ENCODE results near the gene LCE6A.

LCE6A gene

GRCh38 chr1:152811671-152812070, 31.0 kb upstream of the LCE6A start, which contains the start of gene LCE1B:
LCE1B (plus strand) TSS chr1:152811971; CDS start chr1:152812447, 476 bp downstream.
- in situ Hi-C loops (cut with MboI; ENCODE audit: low sequenced_read_pairs, unreplicated experiment) = no loop called here
- no peak for DNase-seq (ENCODE audit: low spot score)
- TF ChIP-seq CTCF (IDR thresholded peaks at IDR 0.05; ENCODE audit: borderline replicate concordance, control extremely low read depth, extremely low read depth, insufficient read depth, missing control alignments) = no peak

DNA sequence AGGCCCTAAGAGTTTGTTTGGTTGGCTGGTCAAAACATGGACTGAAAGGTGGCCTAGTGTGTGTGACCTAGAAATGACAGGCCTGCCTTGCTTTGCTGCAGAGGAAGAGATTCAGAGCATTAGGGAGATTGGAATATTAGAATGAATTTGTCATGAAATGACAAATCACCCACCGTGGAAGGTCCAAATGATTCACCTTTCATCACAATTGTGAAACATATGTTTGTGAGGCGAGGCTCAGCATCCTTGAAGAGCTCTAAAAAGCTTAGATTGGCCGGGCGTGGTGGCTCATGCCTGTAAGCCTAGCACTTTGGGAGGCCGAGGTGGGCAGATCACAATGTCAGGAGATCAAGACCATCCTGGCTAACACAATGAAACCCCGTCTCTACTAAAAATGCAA, 25.3 kb upstream of the LCE6A start:
- in situ Hi-C loops (cut with MboI; ENCODE audit: low sequenced_read_pairs, unreplicated experiment) = no loop called here
- TF ChIP-seq CTCF (IDR thresholded peaks at IDR 0.05; ENCODE audit: borderline replicate concordance, control extremely low read depth, extremely low read depth, insufficient read depth, missing control alignments) = no peak
- no peak for DNase-seq (ENCODE audit: low spot score)

DNA sequence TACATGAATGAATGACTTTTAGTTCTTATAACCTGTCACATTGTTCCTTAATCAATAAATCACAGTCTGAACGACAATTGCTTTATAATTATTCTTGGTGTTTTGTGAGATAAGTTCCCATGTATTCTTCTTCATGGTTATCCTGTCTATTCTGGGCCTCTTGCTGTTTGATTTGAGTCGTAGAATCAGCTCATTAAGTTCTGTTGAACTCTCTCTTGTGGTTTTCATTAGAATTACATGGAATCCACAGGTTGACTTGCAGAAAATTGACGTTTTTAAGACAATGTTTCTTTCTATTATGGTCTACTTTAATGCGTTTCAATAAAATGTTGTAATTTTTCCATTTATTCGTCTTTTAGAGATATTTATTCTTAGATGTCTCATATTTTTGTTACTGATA, 19.4 kb upstream of the LCE6A start:
- no peak for TF ChIP-seq CTCF (IDR thresholded peaks at IDR 0.05; ENCODE audit: borderline replicate concordance, control extremely low read depth, extremely low read depth, insufficient read depth, missing control alignments)
- no peak for DNase-seq (ENCODE audit: low spot score)
- in situ Hi-C loops (cut with MboI; ENCODE audit: low sequenced_read_pairs, unreplicated experiment) = no loop called here

- DNase-seq (ENCODE audit: low spot score) = no peak
- no peak for TF ChIP-seq CTCF (IDR thresholded peaks at IDR 0.05; ENCODE audit: borderline replicate concordance, control extremely low read depth, extremely low read depth, insufficient read depth, missing control alignments)
- in situ Hi-C loops (cut with MboI; ENCODE audit: low sequenced_read_pairs, unreplicated experiment) = no loop called here
These were observed 17.7 kb upstream of the LCE6A start for GRCh38 chr1:152824964-152825363.

GRCh38 chr1:152827173-152827572, 15.5 kb upstream of the LCE6A start, which contains the start of gene LCE1A:
LCE1A (plus strand) TSS chr1:152827473; CDS start chr1:152827473, 0 bp downstream.
- in situ Hi-C loops (cut with MboI; ENCODE audit: low sequenced_read_pairs, unreplicated experiment) = no loop called here
- no peak for DNase-seq (ENCODE audit: low spot score)
- TF ChIP-seq CTCF (IDR thresholded peaks at IDR 0.05; ENCODE audit: borderline replicate concordance, control extremely low read depth, extremely low read depth, insufficient read depth, missing control alignments) = no peak

- no peak for DNase-seq (ENCODE audit: low spot score)
- in situ Hi-C loops (cut with MboI; ENCODE audit: low sequenced_read_pairs, unreplicated experiment) = no loop called here
- no peak for TF ChIP-seq CTCF (IDR thresholded peaks at IDR 0.05; ENCODE audit: borderline replicate concordance, control extremely low read depth, extremely low read depth, insufficient read depth, missing control alignments)
These were observed 5.8 kb upstream of the LCE6A start for GRCh38 chr1:152836870-152837269.

- in situ Hi-C loops (cut with MboI; ENCODE audit: low sequenced_read_pairs, unreplicated experiment) = no loop called here
- DNase-seq (ENCODE audit: low spot score) = no peak
- TF ChIP-seq CTCF (IDR thresholded peaks at IDR 0.05; ENCODE audit: borderline replicate concordance, control extremely low read depth, extremely low read depth, insufficient read depth, missing control alignments) = no peak
These were observed 13.0 kb downstream of the LCE6A start for GRCh38 chr1:152855661-152856060.

Data from GM13976 (cell line).